IMR-90 (cell line): ENCODE data around the gene FXYD6. TPM values are rescaled to one million over a fixed set of nuclear protein-coding genes. Genes with fewer than 3 reads are reported as not detected.

ENCODE experiments used
- ATAC-seq: fragments of 200-7000 bp; cut with Tn5 transposase; 2 replicates; pipeline ENCODE4 v1.9.1; 2020; ENCODE audit warnings: low read depth, mild to moderate bottlenecking, moderate library complexity
- BruUV-seq: library from RNA; stranded (reverse); fragments of 400-500 nt; replicated peaks from 2 replicates; lab custom pipeline; 2021; lab: Mats Ljungman, UMichigan
- CTCF ChIA-PET: fragments of 300-600 bp; formaldehyde crosslinking; extraction: SDS; loops from one replicate; lab custom pipeline; 2021; ENCODE audit warnings: antibody characterized with exemption; lab: Yijun Ruan, JAX
- POLR2A ChIA-PET: fragments of 300-600 bp; sonication (Branson Sonifier 250); formaldehyde crosslinking; loops from one replicate; lab custom pipeline; 2022; ENCODE audit warnings: antibody characterized with exemption; ENCODE audit not compliant: unreplicated experiment; lab: Charles Lee
- DNase-seq: peaks from one replicate; pipeline ENCODE4 v3.0.0; 2013
- H2AFZ ChIP-seq: replicated peaks from 2 replicates; pipeline ENCODE3; 2013; ENCODE audit warnings: low read length, mild to moderate bottlenecking; ENCODE audit not compliant: poor library complexity
- H2AK5ac ChIP-seq: 2 replicates; pipeline ENCODE4 v1.6.1; 2013; ENCODE audit warnings: low read depth, low read length, inconsistent platforms
- H2AK9ac ChIP-seq: replicated peaks from 2 replicates; pipeline ENCODE3; 2013; ENCODE audit warnings: mild to moderate bottlenecking, low read depth, low read length, moderate library complexity; ENCODE audit not compliant: poor library complexity
- H2BK120ac ChIP-seq: 2 replicates; pipeline ENCODE4 v1.6.1; 2013; ENCODE audit warnings: low read depth, low read length, inconsistent platforms
- H2BK15ac ChIP-seq: 3 replicates; pipeline ENCODE4 v1.6.1; 2013; ENCODE audit warnings: low read depth, low read length, inconsistent platforms
- H2BK20ac ChIP-seq: 2 replicates; pipeline ENCODE4 v1.6.1; 2013; ENCODE audit warnings: low read depth, mild to moderate bottlenecking, inconsistent platforms, low read length, moderate library complexity
- H2BK5ac ChIP-seq: 2 replicates; pipeline ENCODE4 v1.6.1; 2013; ENCODE audit warnings: mild to moderate bottlenecking, low read depth, low read length, inconsistent platforms; ENCODE audit not compliant: poor library complexity, severe bottlenecking
- H3K14ac ChIP-seq: replicated peaks from 2 replicates; pipeline ENCODE4 v1.6.1; 2013; ENCODE audit warnings: low read depth, low read length, inconsistent platforms
- H3K18ac ChIP-seq: 2 replicates; pipeline ENCODE4 v1.6.1; 2013; ENCODE audit warnings: low read depth, low read length, control low read depth
- H3K23ac ChIP-seq: 2 replicates; pipeline ENCODE4 v1.6.1; 2013; ENCODE audit warnings: low read depth, low read length, inconsistent platforms
- H3K27ac ChIP-seq: 2 replicates; pipeline ENCODE4 v1.5.1; 2013; ENCODE audit warnings: mild to moderate bottlenecking, control low read depth, low read length; ENCODE audit not compliant: insufficient read depth
- H3K27me3 ChIP-seq: 2 replicates; pipeline ENCODE4 v1.6.1; 2013; ENCODE audit warnings: low read length; ENCODE audit not compliant: control insufficient read depth, insufficient read depth
- H3K36me3 ChIP-seq: 2 replicates; pipeline ENCODE4 v1.6.1; 2013; ENCODE audit warnings: low read length, mixed read lengths; ENCODE audit not compliant: control insufficient read depth, insufficient read depth
- H3K4ac ChIP-seq: 2 replicates; pipeline ENCODE4 v1.6.1; 2013; ENCODE audit warnings: low read depth, low read length, inconsistent platforms
- H3K4me1 ChIP-seq: 2 replicates; pipeline ENCODE4 v1.6.1; 2013; ENCODE audit warnings: low read length, mixed read lengths; ENCODE audit not compliant: control insufficient read depth, insufficient read depth
- H3K4me2 ChIP-seq: 2 replicates; pipeline ENCODE4 v1.6.1; 2013; ENCODE audit warnings: low read depth, mild to moderate bottlenecking, control low read depth, low read length, moderate library complexity
- H3K4me3 ChIP-seq: 2 replicates; pipeline ENCODE4 v1.5.1; 2013; ENCODE audit warnings: low read depth, mild to moderate bottlenecking, control low read depth, low read length, moderate library complexity; ENCODE audit not compliant: insufficient read depth
- H3K56ac ChIP-seq: 2 replicates; pipeline ENCODE4 v1.6.1; 2013; ENCODE audit warnings: low read length, inconsistent platforms; ENCODE audit not compliant: insufficient read depth; ENCODE audit errors: extremely low read depth
- H3K79me1 ChIP-seq, 2 experiments: 2 replicates each; pipeline ENCODE4 v1.6.1; 2013; ENCODE audit warnings: low read length in 2 of 2, inconsistent platforms in 1 of 2, low read depth in 1 of 2
- H3K9ac ChIP-seq: 2 replicates; pipeline ENCODE4 v1.6.1; 2013; ENCODE audit warnings: low read depth, low read length, control low read depth
- H3K9me1 ChIP-seq: 2 replicates; pipeline ENCODE4 v1.6.1; 2013; ENCODE audit warnings: low read length, inconsistent platforms; ENCODE audit not compliant: insufficient read depth
- H3K9me3 ChIP-seq: 2 replicates; pipeline ENCODE4 v1.6.1; 2013; ENCODE audit warnings: low read length; ENCODE audit not compliant: control insufficient read depth, insufficient read depth
- H4K20me1 ChIP-seq: 2 replicates; pipeline ENCODE4 v1.6.1; 2013; ENCODE audit warnings: low read length, inconsistent platforms; ENCODE audit not compliant: insufficient read depth
- H4K5ac ChIP-seq: 2 replicates; pipeline ENCODE4 v1.6.1; 2013; ENCODE audit warnings: mild to moderate bottlenecking, low read depth, low read length, control low read depth
- H4K8ac ChIP-seq, 2 experiments: 2 replicates each; pipeline ENCODE4 v1.6.1; 2013; ENCODE audit warnings: low read depth in 2 of 2, low read length in 2 of 2, control low read depth in 1 of 2, inconsistent platforms in 1 of 2
- H4K91ac ChIP-seq: 2 replicates; pipeline ENCODE4 v1.6.1; 2013; ENCODE audit warnings: low read depth, low read length, inconsistent platforms; ENCODE audit not compliant: insufficient read depth
- CEBPB ChIP-seq: IDR thresholded peaks from 2 replicates; pipeline ENCODE4 v1.6.1; 2012; ENCODE audit warnings: low read depth, low read length, improper control_type of control experiment
- MXI1 ChIP-seq: IDR thresholded peaks from 2 replicates; pipeline ENCODE4 v1.6.1; 2012; ENCODE audit warnings: low read depth, mild to moderate bottlenecking, low read length, moderate library complexity, borderline replicate concordance
- POLR2A ChIP-seq: IDR thresholded peaks from 2 replicates; pipeline ENCODE4 v1.6.1; 2012; ENCODE audit warnings: mild to moderate bottlenecking, low read depth, low read length
- RFX5 ChIP-seq: IDR thresholded peaks from 2 replicates; pipeline ENCODE4 v1.8.0; 2012; ENCODE audit warnings: low read depth, mild to moderate bottlenecking, low read length, moderate library complexity
- WGBS, 2 experiments: methylation state at CpG; one replicate each; pipeline versions ENCODE4 v1.1.5 to v1.1.7; 2013; ENCODE audit warnings: missing lambda C conversion rate in 2 of 2; ENCODE audit not compliant: insufficient read length in 1 of 2; ENCODE audit errors: extremely low coverage in 2 of 2; 5-methylcytosine and 5-hydroxymethylcytosine counted together
- dilution Hi-C: fragments of 300-500 bp; cut with HindIII; formaldehyde crosslinking; loops from one replicate; pipeline ENCODE4 v1.14.3; 2018; ENCODE audit warnings: low sequenced_read_pairs; ENCODE audit not compliant: unreplicated experiment
- in situ Hi-C: fragments of 300-500 bp; cut with MboI; formaldehyde crosslinking; loops from 3 replicates; pipeline ENCODE4 v1.14.3; 2019; ENCODE audit warnings: low sequenced_read_pairs, inconsistent platforms, mixed read lengths
- intact Hi-C: fragments of 100-400 bp; cut with micrococcal nuclease; formaldehyde crosslinking; loops from 2 replicates; pipeline ENCODE4 v1.10.0; 2022
- polyA plus RNA-seq, 3 experiments: library from polyadenylated mRNA; depleted of rRNA; stranded (reverse); fragments of >200 nt; gene quantifications; 2 replicates each; pipeline ENCODE4 v1.2.3, GENCODE V29; 2012; ENCODE audit warnings: low replicate concordance in 1 of 3
- total RNA-seq: library from RNA; depleted of rRNA; stranded (reverse); fragments of >200 nt; gene quantifications from 2 replicates; pipeline ENCODE4 v1.2.3, GENCODE V29; 2012
- TF ChIP-seq, protein P1 (sequence below): conservative IDR thresholded peaks from 2 replicates; pipeline ENCODE4 v1.5.1; 2012; ENCODE audit warnings: mild to moderate bottlenecking, low read depth, low read length, improper control_type of control experiment

The FXYD6 gene
- total and polyA plus RNA-seq, 2 of the 4 experiments (the other 2 are of a cell fraction), result 0.32 TPM; not detected in 1

DNA sequence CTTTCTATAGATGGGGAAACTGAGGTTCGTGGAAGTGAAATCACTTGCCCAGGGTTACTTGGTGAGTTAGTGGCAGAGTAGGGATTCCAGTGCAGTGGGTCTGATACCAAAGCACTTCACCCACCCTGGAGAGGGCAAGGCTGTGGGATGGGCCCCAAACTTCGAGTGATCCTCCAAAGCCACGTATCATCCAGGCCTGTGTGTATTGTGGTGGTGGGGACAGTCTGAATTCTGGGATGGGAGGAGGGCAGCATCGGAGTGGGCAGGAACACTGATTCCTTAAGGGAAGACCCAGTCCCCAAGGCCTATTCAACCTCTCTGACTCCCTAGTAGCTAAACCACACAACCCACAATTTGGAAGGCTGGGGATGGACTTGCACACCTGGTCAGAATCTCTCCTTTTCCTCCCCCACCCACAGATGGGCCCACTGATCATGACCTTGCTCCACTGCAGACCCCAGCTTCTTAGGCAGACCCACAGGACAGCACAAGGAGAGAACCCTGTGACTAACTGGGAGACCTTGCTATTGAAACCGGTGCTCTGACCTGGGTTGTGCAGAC, 41.2 kb upstream of the FXYD6 start:
- peaks cover 5% of the 10 kb centered on the region; the same call in 1 of the 2 replicates for H3K27me3 ChIP-seq
- POLR2A ChIA-PET, result no interaction called here

More for the DNA sequence above, 41.2 kb upstream of the FXYD6 start:
- Histone ChIP-seq H2BK5ac (no peak overlapping the region), H3K27ac (no peak overlapping the region), H3K4me3 (no peak overlapping the region), H3K56ac (no peak overlapping the region), H3K36me3 (no peaks in the 10 kb centered on the region), H3K9me3 (no peaks in the 10 kb centered on the region), H2BK20ac (no peak overlapping the region), H2BK120ac (no peak overlapping the region), H2BK15ac (no peak overlapping the region), H3K4ac (no peak overlapping the region), H4K8ac (no peak overlapping the region), H3K14ac (no peak overlapping the region), H3K9me1 (no peaks in the 10 kb centered on the region), H2AK5ac (no peak overlapping the region), H3K9ac (no peak overlapping the region), H4K91ac (no peak overlapping the region), H3K18ac (no peak overlapping the region), H3K79me1 (no peaks in the 10 kb centered on the region), H2AK9ac (no peak overlapping the region), H3K4me1 (no peaks in the 10 kb centered on the region), H2AFZ (no peak overlapping the region), H3K23ac (no peak overlapping the region), H3K4me2 (no peak overlapping the region), H4K5ac (no peak overlapping the region), H4K20me1 (no peaks in the 10 kb centered on the region)
- no peak for ATAC-seq
- CTCF ChIA-PET, result no interaction called here
- no CpG with 5 or more reads among the region's 5 CpGs for WGBS, 2 experiments
- dilution Hi-C loops (no loop called here), intact Hi-C loops (no loop called here), in situ Hi-C loops (no loop called here)
- TF ChIP-seq MXI1 (no peak), CEBPB (no peak), RFX5 (no peak), POLR2A (no peak)
- TF ChIP-seq, protein P1, sequence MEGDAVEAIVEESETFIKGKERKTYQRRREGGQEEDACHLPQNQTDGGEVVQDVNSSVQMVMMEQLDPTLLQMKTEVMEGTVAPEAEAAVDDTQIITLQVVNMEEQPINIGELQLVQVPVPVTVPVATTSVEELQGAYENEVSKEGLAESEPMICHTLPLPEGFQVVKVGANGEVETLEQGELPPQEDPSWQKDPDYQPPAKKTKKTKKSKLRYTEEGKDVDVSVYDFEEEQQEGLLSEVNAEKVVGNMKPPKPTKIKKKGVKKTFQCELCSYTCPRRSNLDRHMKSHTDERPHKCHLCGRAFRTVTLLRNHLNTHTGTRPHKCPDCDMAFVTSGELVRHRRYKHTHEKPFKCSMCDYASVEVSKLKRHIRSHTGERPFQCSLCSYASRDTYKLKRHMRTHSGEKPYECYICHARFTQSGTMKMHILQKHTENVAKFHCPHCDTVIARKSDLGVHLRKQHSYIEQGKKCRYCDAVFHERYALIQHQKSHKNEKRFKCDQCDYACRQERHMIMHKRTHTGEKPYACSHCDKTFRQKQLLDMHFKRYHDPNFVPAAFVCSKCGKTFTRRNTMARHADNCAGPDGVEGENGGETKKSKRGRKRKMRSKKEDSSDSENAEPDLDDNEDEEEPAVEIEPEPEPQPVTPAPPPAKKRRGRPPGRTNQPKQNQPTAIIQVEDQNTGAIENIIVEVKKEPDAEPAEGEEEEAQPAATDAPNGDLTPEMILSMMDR, result no peak
- no TSS peak for BruUV-seq
- no peak for DNase-seq
